Activated CD4-positive, alpha-beta T cell treated with anti-CD3 and anti-CD28 coated beads, Interleukin-2, Interleukin-6, amounts not matched to agents 100 ng/mL and 50 ng/mL, durations not matched to agents 16 hours and 8 hours (primary cell): Measurements from ENCODE around the gene SLC25A42.
"Not testable (repeated sequence)": the region's sequence is repeated elsewhere in the genome, so short reads cannot be mapped to it uniquely, and the experiment has no call there.

ENCODE experiments used
- DNase-seq: peaks from one replicate; pipeline ENCODE4 v3.0.0-alpha.2; 2020

SLC25A42 gene

GRCh38 chr19:19063183-19064097 lies at the start of gene SLC25A42:
Gene SLC25A42 (plus strand): TSS chr19:19063994. CDS start chr19:19096125, 32,131 bp downstream.
- DNase-seq = peak; percentile 99

DNA sequence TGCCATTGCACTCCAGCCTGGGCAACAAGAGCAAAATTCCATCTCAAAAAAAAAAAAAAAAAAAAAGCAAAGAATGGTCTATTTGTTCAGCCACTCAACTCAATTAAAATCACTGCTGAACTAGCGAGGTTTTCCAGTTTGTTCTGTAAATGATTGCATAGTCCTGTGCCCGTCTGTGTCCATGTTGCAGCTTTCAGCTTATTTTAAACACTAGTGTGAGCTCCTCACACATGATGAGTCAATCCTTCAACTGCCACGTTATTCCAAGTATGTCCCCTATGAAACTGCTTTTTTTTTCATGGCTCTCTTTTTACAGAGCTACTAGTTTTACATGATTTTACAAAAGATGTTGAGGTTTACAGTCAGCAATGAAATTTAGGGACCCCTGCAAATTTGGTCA lies 42.7 kb upstream of the SLC25A42 start:
- no peak for DNase-seq

DNA sequence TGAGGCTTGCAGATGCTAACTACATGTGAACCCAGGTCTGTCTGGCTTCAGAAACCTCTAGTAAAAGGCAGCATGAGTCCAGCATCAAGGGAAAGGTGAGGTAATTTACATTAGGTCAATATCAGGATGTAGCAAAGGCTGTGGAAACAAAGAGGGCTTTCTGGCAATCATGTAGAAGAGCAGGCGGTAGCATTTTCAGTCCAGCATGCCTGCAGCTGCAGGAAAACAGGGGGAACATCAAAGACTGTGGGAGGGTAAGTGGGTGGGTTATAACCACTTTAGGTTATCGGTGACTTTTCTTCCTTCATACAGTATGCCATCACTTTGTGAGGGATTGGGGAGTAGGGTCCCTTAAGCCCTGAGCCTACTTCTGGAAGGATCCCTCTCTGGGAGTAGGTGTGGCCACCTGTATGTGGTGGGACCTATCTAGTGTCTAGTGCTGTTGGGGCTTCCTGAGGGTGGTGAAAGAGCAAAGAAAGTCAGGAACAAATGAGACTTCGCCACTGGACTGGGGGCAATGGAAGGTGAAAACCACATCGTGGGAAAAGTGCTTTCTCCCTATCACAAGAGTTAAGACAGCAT lies 41.3 kb upstream of the SLC25A42 start:
- DNase-seq = no peak

DNA sequence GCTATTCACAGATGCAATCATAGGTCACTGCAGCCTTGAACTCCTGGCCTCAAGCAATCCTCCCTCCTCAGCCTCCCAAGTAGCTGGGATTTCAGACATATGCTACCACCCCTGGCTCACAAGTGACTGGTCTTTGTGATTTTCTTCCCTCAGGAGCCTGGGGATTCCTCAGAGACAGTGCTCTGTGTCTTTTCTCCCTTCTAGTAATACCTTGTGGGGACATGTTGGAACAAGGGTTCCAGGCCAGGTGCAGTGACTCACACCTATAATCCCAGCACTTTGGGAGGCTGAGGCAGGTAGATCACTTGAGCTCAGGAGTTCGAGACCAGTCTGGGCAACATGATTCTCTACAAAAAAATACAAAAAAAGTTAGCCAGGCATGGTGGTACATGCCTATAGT lies 40.4 kb upstream of the SLC25A42 start:
- DNase-seq = not testable (repeated sequence)

DNA sequence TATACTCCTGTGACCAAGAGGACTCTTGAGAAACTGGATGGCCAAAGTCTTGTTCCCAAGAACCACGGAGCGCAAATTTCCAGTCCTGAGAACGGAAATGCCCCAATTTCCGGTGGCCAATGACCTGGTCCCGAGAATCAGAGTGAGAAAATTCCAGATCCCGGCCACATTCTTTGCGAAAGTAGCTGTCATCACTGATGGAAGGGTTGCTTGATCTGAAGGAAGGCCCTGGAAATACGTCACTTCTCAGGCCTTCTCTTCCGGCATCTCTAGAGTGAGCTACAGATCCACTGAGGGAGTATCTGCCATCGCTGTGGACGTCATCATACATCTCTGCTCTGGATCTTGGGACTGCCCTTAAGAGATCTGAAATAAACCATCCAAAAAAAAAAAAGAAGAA lies 37.9 kb upstream of the SLC25A42 start:
- no peak for DNase-seq

DNA sequence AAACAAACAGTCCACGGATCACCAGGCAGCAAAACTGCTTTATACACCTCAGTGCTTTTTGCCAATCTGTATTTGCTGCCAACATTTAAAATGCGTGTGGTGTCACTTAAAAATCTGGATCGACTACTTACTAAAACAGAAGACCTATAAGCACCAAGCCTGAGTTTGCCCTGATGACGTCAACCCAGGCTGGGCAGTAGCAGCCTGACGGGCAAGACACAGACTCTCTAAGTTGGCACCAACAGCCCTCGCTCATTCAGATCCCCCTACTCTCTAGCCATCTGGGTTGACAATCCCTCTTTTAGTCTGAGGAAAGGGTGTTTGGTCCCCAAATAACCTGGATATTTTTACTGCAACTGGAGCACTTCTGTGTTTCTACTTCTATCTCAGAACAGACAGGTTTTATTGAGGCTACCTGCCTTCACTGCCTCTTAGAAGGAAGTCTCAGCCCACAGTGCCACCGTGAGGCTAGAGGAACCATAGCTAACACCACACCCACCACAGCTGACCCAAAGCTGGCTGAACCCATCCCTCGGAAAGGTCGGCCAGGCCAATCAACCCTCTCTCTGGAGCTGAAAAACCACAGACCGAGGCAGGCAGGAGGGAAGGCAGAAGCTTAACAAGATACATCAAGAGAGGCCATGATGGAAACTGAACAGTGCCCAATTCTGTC lies 37.4 kb upstream of the SLC25A42 start:
- DNase-seq = no peak

DNA sequence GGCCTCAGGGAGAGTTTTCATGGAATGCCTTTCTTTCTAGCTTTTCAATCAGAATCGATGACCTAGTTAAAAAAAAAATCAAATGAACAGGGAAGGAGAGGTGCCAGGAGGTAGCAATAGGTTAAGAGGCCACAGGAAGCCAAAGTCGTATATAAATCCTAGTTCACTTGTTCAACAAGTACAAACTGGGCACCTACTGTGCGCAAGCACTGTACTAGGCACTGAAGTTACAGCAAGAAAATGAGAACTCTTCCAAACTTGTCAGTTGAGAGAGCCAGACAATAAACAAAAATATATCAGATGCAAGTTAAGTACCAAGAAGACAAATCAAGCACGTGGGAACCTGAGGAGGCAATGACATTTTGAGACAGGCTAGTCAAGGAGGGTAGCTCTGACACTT lies 36.6 kb upstream of the SLC25A42 start:
- DNase-seq = no peak

GRCh38 chr19:19028526-19028925 lies 35.3 kb upstream of the SLC25A42 start:
- no peak for DNase-seq

- DNase-seq = no peak
These were observed 31.9 kb upstream of the SLC25A42 start for GRCh38 chr19:19031891-19032290.

DNA sequence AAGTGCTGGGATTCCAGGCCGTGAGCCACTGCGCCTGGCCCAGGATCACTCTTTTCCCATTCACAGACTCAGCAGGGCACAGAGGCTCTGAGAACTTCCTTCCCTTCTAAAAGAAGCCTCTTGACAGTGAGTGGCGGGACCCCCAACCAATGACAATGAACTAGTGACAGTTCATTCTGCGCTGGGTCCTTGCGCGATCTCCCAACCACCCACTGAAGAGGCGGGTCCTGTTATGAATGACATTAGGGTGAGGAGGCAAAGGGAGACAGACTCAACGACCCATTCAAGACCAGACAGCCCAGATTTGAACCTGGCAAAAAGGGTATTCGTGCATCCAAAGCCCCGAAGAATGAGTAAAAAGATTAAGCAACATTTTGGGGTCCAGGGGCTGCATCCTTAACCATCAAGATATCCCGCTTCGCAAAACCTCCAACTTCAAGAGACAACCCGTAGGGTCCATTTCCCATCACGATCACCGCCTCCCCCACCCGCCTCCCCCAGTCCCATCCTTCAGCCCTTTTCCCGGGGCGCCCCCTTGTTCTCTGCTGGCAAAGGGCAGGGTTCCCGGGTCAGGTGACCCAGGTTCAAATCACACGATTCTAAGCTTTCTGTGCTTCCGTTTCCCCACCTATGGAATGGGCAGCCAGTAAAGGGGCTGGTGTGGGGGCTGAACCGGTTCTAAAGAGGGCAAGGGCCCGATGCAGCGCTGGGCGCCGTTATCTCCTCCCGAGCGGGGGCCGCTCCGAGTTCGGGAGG lies 31.2 kb upstream of the SLC25A42 start:
- peak; percentile 93 for DNase-seq

DNA sequence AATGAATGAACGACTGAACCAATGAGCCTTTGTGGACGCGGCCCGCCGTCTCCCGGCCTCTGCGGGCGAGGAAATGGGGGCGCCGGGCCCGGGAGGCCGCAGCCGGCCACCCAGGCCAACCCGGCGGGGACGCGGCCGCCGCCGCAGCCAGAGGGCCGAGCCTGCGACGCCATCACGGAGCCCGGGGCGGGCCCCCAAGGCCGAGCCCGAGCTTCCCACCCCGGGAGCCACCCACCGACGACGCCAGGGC lies 30.7 kb upstream of the SLC25A42 start:
- DNase-seq = no peak

DNA sequence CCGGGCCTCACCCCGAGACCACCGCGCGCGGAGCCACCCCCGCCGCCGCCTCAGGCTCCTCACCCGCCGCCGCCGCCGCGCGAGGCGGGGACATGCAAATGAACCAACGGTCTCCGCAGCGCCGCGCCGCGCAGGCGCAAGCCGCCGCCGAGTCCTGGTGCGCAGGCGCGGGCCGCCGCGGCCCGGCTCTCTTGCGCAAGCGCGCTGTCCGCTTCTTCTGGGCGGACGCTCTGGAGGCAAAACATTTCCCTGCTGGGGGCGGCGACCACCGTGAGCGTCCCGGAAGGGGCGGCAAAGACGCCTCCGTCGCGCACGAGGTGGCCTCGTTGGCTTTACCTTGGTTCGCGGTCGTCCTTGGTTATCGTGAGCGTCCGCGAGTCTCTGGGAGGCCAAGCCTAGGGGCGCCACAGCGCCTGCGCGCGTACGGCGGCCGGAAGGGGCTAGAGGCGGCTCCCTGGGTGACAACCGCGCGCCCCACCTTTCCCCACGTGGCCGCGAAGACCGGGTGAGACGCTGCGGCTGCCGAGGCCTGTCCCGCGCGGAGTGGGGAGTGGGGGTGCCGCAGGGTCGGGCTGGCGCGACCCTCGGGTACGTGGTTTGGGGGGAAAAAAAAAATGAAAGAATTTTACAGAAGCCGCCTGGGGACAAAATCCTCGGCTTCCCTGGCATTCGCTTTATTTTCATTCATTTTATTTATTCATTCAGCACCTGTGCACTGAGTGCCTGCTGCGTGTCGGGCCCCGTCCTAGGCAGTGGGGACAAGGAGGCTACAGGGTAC lies 30.2 kb upstream of the SLC25A42 start, which contains the start of the genes ARMC6 and SUGP2:
Gene ARMC6 (plus strand): TSS at position 178 of the 778 bp plus-strand sequence. CDS start 607 bp downstream, outside the sequence.
Gene SUGP2 (minus strand): TSS at position 92 of the 778 bp plus-strand sequence. CDS start 2,446 bp downstream, outside the sequence.
- DNase-seq = peak; percentile 94

- peak; percentile 89 for DNase-seq
These were observed 29.6 kb upstream of the SLC25A42 start for GRCh38 chr19:19034204-19034624.

GRCh38 chr19:19039901-19040300 lies 23.9 kb upstream of the SLC25A42 start:
- peak; percentile 34 for DNase-seq

GRCh38 chr19:19040417-19040816 lies 23.4 kb upstream of the SLC25A42 start:
- no peak for DNase-seq

DNA sequence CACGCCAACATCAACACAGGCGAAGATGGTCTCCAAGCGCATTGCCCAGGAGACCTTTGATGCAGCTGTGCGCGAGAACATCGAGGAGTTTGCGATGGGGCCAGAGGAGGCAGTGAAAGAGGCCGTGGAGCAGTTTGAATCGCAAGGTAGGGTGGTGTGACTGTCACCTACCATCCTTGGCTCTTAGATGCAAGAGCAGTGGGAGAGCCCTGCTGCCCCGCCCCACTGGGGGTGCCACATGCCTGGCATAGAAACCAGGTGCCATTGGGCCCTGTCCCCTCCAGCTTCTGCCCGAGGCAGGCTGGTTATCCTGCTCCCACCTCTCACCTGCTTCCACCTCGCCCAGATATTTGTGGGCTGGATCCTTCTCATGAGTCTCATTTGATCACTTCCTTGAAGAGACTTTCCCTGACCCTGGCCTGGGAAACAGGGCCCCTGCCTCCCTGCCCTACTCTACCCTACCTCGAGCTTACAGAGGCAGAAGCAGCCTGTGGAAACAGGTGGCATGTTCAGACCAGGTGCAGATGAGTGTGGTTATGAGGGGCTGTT lies 21.0 kb upstream of the SLC25A42 start:
- DNase-seq = no peak

DNA sequence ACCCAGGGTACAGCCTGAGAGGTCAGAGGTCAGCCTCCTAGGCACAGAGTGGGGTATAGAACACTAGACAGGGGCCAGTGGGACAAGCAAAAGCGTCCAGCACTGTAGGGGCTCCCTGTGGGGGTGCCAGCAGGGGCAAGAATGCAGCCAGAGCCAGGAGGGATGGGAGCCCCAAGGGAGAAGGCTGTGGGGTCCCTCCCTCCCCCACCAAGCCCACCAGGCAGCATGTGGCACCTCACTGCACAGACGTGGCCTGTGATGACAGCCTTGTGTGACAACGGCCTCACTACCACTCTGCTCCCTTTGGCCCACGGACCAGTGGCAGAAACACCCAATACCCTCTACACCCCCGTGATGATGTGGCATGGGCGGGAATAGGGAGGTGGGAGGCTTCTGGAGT lies 20.3 kb upstream of the SLC25A42 start:
- DNase-seq = no peak

DNA sequence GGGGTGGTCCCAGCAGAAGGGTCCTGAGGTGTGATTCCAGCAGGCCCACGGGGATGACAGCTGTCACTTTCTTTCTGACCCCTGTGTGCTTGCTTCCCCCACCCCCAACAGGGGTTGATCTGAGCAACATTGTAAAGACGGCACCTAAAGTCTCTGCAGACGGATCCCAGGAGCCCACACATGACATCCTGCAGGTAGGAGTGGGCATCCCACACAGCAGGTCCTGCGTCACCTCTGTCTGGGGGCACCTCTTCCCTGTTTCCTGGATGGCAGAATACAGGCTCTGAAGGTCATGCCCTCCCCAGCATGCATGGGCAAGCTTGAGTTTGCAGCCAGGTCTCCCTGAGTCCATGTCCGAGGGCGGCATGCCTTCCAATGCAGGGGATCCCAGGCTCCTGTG lies 19.9 kb upstream of the SLC25A42 start:
- DNase-seq = no peak

- DNase-seq = no peak
These were observed 14.4 kb upstream of the SLC25A42 start for GRCh38 chr19:19049406-19049805.

DNA sequence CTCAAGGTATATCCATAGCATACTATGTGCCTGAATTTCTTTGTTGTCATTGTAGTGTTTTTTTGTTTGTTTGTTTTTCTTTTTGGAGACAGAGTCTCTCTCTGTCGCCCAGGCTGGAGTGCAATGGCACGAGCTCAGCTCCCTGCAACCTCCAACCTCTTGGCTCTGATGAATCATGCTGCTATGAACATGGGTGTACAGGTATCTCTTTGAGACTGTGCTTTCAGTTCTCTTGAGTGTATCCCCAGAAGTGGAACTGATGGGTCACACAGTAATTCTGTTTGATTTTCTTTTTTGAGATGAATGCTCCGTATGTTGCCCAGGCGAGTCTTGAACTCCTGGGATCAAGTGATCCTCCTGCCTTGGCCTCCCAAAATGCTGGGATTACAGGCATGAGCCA lies 13.7 kb upstream of the SLC25A42 start:
- DNase-seq = no peak

GRCh38 chr19:19050731-19051130 lies 13.1 kb upstream of the SLC25A42 start:
- no peak for DNase-seq
